HCT116 (cell line): ENCODE data around the gene PCDH9. TPM values are rescaled to one million over a fixed set of nuclear protein-coding genes. Genes with fewer than 3 reads are reported as not detected.

Experiments used
- ATAC-seq: fragments of 200-7000 bp; cut with Tn5 transposase; 2 replicates; pipeline ENCODE4 v1.9.1; 2020; ENCODE audit warnings: mild to moderate bottlenecking, moderate library complexity
- BruUV-seq: library from RNA; stranded (reverse); fragments of 400-500 nt; replicated peaks from 2 replicates; lab custom pipeline; 2021; lab: Mats Ljungman, UMichigan
- CTCF ChIA-PET: fragments of 300-600 bp; sonication (Branson Sonifier 250); formaldehyde crosslinking; loops from one replicate; lab custom pipeline; 2021; ENCODE audit warnings: antibody characterized with exemption; lab: Charles Lee
- POLR2A ChIA-PET: fragments of 300-600, 350-600 bp; sonication (Branson Sonifier 250); formaldehyde crosslinking; loops from one replicate; lab custom pipeline; 2021; ENCODE audit warnings: antibody characterized with exemption; lab: Charles Lee
- RAD21 ChIA-PET, 2 experiments: fragments of 300-600 bp; sonication (Branson Sonifier 250); formaldehyde crosslinking; loops; one replicate each; lab custom pipeline; 2023; ENCODE audit warnings: low total read pairs in 2 of 2; ENCODE audit not compliant: uncharacterized antibody in 2 of 2, unreplicated experiment in 2 of 2, low non-redundant PET in 1 of 2; lab: Charles Lee
- DNase-seq: peaks from one replicate; pipeline ENCODE4 v3.0.0-alpha.2; 2010; ENCODE audit warnings: low read depth, low spot score
- H2AFZ ChIP-seq: fragments of 200-600 bp; shearing (Covaris generic), sonication (generic); 2 replicates; pipeline ENCODE4 v1.6.1; 2017; ENCODE audit warnings: low read depth, mixed run types, mixed read lengths, antibody characterized with exemption, low read length; ENCODE audit not compliant: poor library complexity, severe bottlenecking
- H3K27ac ChIP-seq: 2 replicates; pipeline ENCODE4 v1.5.1; 2012; ENCODE audit warnings: low read depth, low read length
- H3K27me3 ChIP-seq: fragments of 200-600 bp; sonication (generic); 2 replicates; pipeline ENCODE4 v1.6.1; 2016; ENCODE audit warnings: mixed run types, low read length, mixed read lengths; ENCODE audit not compliant: insufficient read depth
- H3K36me3 ChIP-seq, 2 experiments: fragments of 200-500 bp in 1 of 2; fragments of 200-600 bp in 1 of 2; sonication (Bioruptor generic) in 1 of 2; sonication (generic) in 1 of 2; 2 replicates each; pipeline versions ENCODE4 v1.5.1 to v1.6.1; 2014 to 2016; ENCODE audit warnings: low read length in 2 of 2, inconsistent platforms in 1 of 2, mixed read lengths in 1 of 2, mixed run types in 1 of 2; ENCODE audit not compliant: insufficient read depth in 2 of 2, control insufficient read depth in 1 of 2
- H3K4me1 ChIP-seq, 2 experiments: fragments of 200-600 bp in 1 of 2; sonication (generic) in 1 of 2; 2 replicates each; pipeline versions ENCODE4 v1.5.1 to v1.6.1; 2012 to 2017; ENCODE audit warnings: low read length in 2 of 2, inconsistent platforms in 1 of 2, mild to moderate bottlenecking in 1 of 2, mixed read lengths in 1 of 2, mixed run types in 1 of 2, moderate library complexity in 1 of 2; ENCODE audit not compliant: insufficient read depth in 2 of 2, control insufficient read depth in 1 of 2
- H3K4me2 ChIP-seq: fragments of 200-600 bp; sonication (generic); 2 replicates; pipeline ENCODE4 v1.6.1; 2017; ENCODE audit warnings: mixed run types, low read length, mixed read lengths
- H3K4me3 ChIP-seq, 2 experiments: fragments of 200-600 bp in 1 of 2; sonication (generic) in 1 of 2; replicated peaks in 1 of 2; 2 replicates each; pipeline ENCODE4 v1.5.1; 2011 to 2016; ENCODE audit warnings: low read length in 2 of 2, control low read depth in 1 of 2, low read depth in 1 of 2, mild to moderate bottlenecking in 1 of 2, mixed read lengths in 1 of 2, mixed run types in 1 of 2
- H3K79me2 ChIP-seq: fragments of 200-600 bp; sonication (generic); 2 replicates; pipeline ENCODE4 v1.6.1; 2017; ENCODE audit warnings: mild to moderate bottlenecking, mixed run types, low read length, moderate library complexity, mixed read lengths; ENCODE audit not compliant: insufficient read depth
- H3K9ac ChIP-seq: fragments of 200-600 bp; sonication (generic); 2 replicates; pipeline ENCODE4 v1.6.1; 2016; ENCODE audit warnings: low read length, mixed read lengths
- H3K9me2 ChIP-seq: fragments of 200-600 bp; sonication (generic), shearing (Covaris generic); 2 replicates; pipeline ENCODE4 v1.6.1; 2017; ENCODE audit warnings: mixed run types, mild to moderate bottlenecking, moderate library complexity; ENCODE audit not compliant: insufficient read depth
- H3K9me3 ChIP-seq, 2 experiments: fragments of 200-500 bp in 1 of 2; fragments of 200-600 bp in 1 of 2; sonication (Bioruptor generic) in 1 of 2; sonication (generic) in 1 of 2; 2 replicates each; pipeline ENCODE4 v1.6.1; 2014 to 2017; ENCODE audit warnings: low read length in 2 of 2, mixed read lengths in 2 of 2, inconsistent platforms in 1 of 2, low read depth in 1 of 2, mild to moderate bottlenecking in 1 of 2, mixed run types in 1 of 2, moderate library complexity in 1 of 2; ENCODE audit not compliant: control insufficient read depth in 1 of 2, insufficient read depth in 1 of 2
- H4K20me1 ChIP-seq: fragments of 200-600 bp; sonication (generic), shearing (Covaris generic); 2 replicates; pipeline ENCODE4 v1.6.1; 2017; ENCODE audit warnings: mixed run types, mild to moderate bottlenecking, moderate library complexity; ENCODE audit not compliant: insufficient read depth
- ATF3 ChIP-seq: IDR thresholded peaks from 2 replicates; pipeline ENCODE4 v1.6.1; 2012
- CBX3 ChIP-seq: IDR thresholded peaks from 2 replicates; pipeline ENCODE4 v1.6.1; 2012; ENCODE audit warnings: low read depth
- EGR1 ChIP-seq: IDR thresholded peaks from 2 replicates; pipeline ENCODE4 v1.6.1; 2012; ENCODE audit warnings: low read depth
- ELF1 ChIP-seq: IDR thresholded peaks from 2 replicates; pipeline ENCODE4 v1.6.1; 2012; ENCODE audit warnings: low read depth, borderline replicate concordance
- EZH2 ChIP-seq: fragments of 200-600 bp; sonication (generic); IDR thresholded peaks from 2 replicates; pipeline ENCODE4 v1.6.1; 2017; ENCODE audit warnings: antibody characterized with exemption, mixed run types
- EZH2phosphoT487 ChIP-seq: fragments of 200-600 bp; IDR thresholded peaks from 2 replicates; pipeline ENCODE4 v1.6.1; 2018; ENCODE audit warnings: antibody characterized with exemption, borderline replicate concordance
- FOSL1 ChIP-seq: IDR thresholded peaks from 2 replicates; pipeline ENCODE4 v1.6.1; 2012; ENCODE audit warnings: low read depth
- JUND ChIP-seq: IDR thresholded peaks from 2 replicates; pipeline ENCODE4 v1.6.1; 2012
- MAX ChIP-seq: IDR thresholded peaks from 2 replicates; pipeline ENCODE4 v1.6.1; 2012
- POLR2A ChIP-seq: IDR thresholded peaks from 2 replicates; pipeline ENCODE4 v1.7.0; 2011; ENCODE audit warnings: borderline replicate concordance; ENCODE audit not compliant: insufficient read depth, insufficient read length; ENCODE audit errors: extremely low read depth
- POLR2AphosphoS5 ChIP-seq: IDR thresholded peaks from 2 replicates; pipeline ENCODE4 v1.6.1; 2011; ENCODE audit warnings: mild to moderate bottlenecking, low read depth, low read length, moderate library complexity
- SP1 ChIP-seq: IDR thresholded peaks from 2 replicates; pipeline ENCODE4 v1.6.1; 2012; ENCODE audit warnings: low read depth
- SRF ChIP-seq: IDR thresholded peaks from 2 replicates; pipeline ENCODE4 v1.6.1; 2012; ENCODE audit warnings: low read depth
- TCF7L2 ChIP-seq: IDR thresholded peaks from 2 replicates; pipeline ENCODE4 v1.7.0; 2011; ENCODE audit warnings: borderline replicate concordance, inconsistent platforms; ENCODE audit not compliant: insufficient read depth, insufficient read length; ENCODE audit errors: extremely low read depth
- YY1 ChIP-seq: IDR thresholded peaks from 2 replicates; pipeline ENCODE4 v1.6.1; 2011; ENCODE audit warnings: low read length, low read depth, moderate library complexity, mild to moderate bottlenecking; ENCODE audit not compliant: insufficient replicate concordance; ENCODE audit errors: extremely low read depth
- ZBTB33 ChIP-seq: IDR thresholded peaks from 2 replicates; pipeline ENCODE4 v1.6.1; 2011; ENCODE audit warnings: mild to moderate bottlenecking, low read length, moderate library complexity; ENCODE audit not compliant: insufficient replicate concordance; ENCODE audit errors: extremely low read depth
- ZFX ChIP-seq: fragments of 450-650 bp; IDR thresholded peaks from 2 replicates; pipeline ENCODE4 v1.6.1; 2017
- ZNF274 ChIP-seq: fragments of 200-500 bp; sonication (Bioruptor generic); IDR thresholded peaks from 2 replicates; pipeline ENCODE4 v1.6.1; 2014; ENCODE audit warnings: mild to moderate bottlenecking, low read depth, low read length, inconsistent platforms
- intact Hi-C: fragments of 100-400 bp; cut with micrococcal nuclease; formaldehyde crosslinking; loops from 2 replicates; pipeline ENCODE4 v1.10.0; 2022
- total RNA-seq: library from RNA; stranded (reverse); gene quantifications from one replicate; pipeline ENCODE4 v1.2.1, GENCODE V29; 2021; ENCODE audit not compliant: unreplicated experiment

The PCDH9 gene
- total RNA-seq, 1 experiment from 2014 or later: 0.02 TPM

- H3K27me3 ChIP-seq: no peaks in the 10 kb centered on the region
- no peak for TF ChIP-seq JUND
- TF ChIP-seq ZNF274: no peak
- no peak for TF ChIP-seq YY1
- no peak for TF ChIP-seq TCF7L2
- TF ChIP-seq CBX3: no peak
- TF ChIP-seq MAX: no peak
- TF ChIP-seq ATF3: no peak
- TF ChIP-seq POLR2A: no peak
- TF ChIP-seq SRF: no peak
- TF ChIP-seq SP1: no peak
- H4K20me1 ChIP-seq: no peaks in the 10 kb centered on the region
- POLR2A ChIA-PET: no interaction called here
- no TSS peak for BruUV-seq
- H3K36me3 ChIP-seq: no peaks in the 10 kb centered on the region
- no peak overlapping the region for H3K4me2 ChIP-seq
- DNase-seq (no peak), ATAC-seq (no peak)
- no peaks in the 10 kb centered on the region for H3K4me1 ChIP-seq
- RAD21 ChIA-PET: no interaction called here
- H3K79me2 ChIP-seq: no peaks in the 10 kb centered on the region
- no peak overlapping the region for H3K9ac ChIP-seq
- H3K4me3 ChIP-seq: no peak overlapping the region
- CTCF ChIA-PET: no interaction called here
- intact Hi-C loops: no loop called here
- H3K27ac ChIP-seq: no peak overlapping the region
- no peaks in the 10 kb centered on the region for H3K9me3 ChIP-seq
- no peaks in the 10 kb centered on the region for H3K9me2 ChIP-seq
- no peak overlapping the region for H2AFZ ChIP-seq
Observed at GRCh38 chr13:67048084-67048820, 181.9 kb downstream of the PCDH9 start.

GRCh38 chr13:67045357-67045756 is 184.8 kb downstream of the PCDH9 start:
- RAD21 ChIA-PET: no interaction called here
- Histone ChIP-seq H3K9me2 (no peaks in the 10 kb centered on the region), H3K4me2 (no peak overlapping the region), H4K20me1 (no peaks in the 10 kb centered on the region), H2AFZ (no peak overlapping the region), H3K4me3 (no peak overlapping the region), H3K9ac (no peak overlapping the region), H3K27ac (no peak overlapping the region), H3K27me3 (no peaks in the 10 kb centered on the region), H3K9me3 (no peaks in the 10 kb centered on the region), H3K4me1 (no peaks in the 10 kb centered on the region), H3K79me2 (no peaks in the 10 kb centered on the region), H3K36me3 (no peaks in the 10 kb centered on the region)
- no TSS peak for BruUV-seq
- intact Hi-C loops: no loop called here
- DNase-seq (no peak), ATAC-seq (no peak)
- CTCF ChIA-PET: no interaction called here
- POLR2A ChIA-PET: no interaction called here
- TF ChIP-seq ZNF274: no peak
- no peak for TF ChIP-seq POLR2A
- TF ChIP-seq TCF7L2: no peak
- TF ChIP-seq CBX3: no peak
- no peak for TF ChIP-seq ZFX
- TF ChIP-seq ELF1: no peak
- no peak for TF ChIP-seq EZH2phosphoT487
- TF ChIP-seq POLR2AphosphoS5: no peak
- no peak for TF ChIP-seq FOSL1
- no peak for TF ChIP-seq ATF3
- TF ChIP-seq MAX: no peak
- no peak for TF ChIP-seq ZBTB33
- no peak for TF ChIP-seq EGR1
- TF ChIP-seq EZH2: no peak
